HepG2 (cell line): ENCODE data around the gene GAPDH. TPM values are rescaled to one million over a fixed set of nuclear protein-coding genes. Genes with fewer than 3 reads are reported as not detected.

Source experiments
- BHLHE40 ChIP-seq: IDR thresholded peaks from 2 replicates; pipeline ENCODE4 v1.6.1; 2011; ENCODE audit warnings: low read length, improper control_type of control experiment
- CREM ChIP-seq, 2 experiments: sonication (generic) in 1 of 2; formaldehyde crosslinking in 1 of 2; IDR thresholded peaks; 2 replicates each; pipeline versions ENCODE4 v1.4.0 to v1.6.1; 2016 to 2020; ENCODE audit warnings: antibody characterized with exemption in 1 of 2, mild to moderate bottlenecking in 1 of 2, missing genetic modification reagents in 1 of 2
- KLF6 ChIP-seq: IDR thresholded peaks from 2 replicates; pipeline ENCODE4 v1.8.0; 2016; ENCODE audit warnings: missing biosample characterization, missing genetic modification reagents
- MEIS1 ChIP-seq: sonication (generic); formaldehyde crosslinking; IDR thresholded peaks from 2 replicates; pipeline ENCODE4 v1.9.0; 2021; ENCODE audit warnings: mild to moderate bottlenecking, missing genetic modification reagents, moderate library complexity, borderline replicate concordance
- MLLT10 ChIP-seq: sonication (generic); formaldehyde crosslinking; IDR thresholded peaks from 2 replicates; pipeline ENCODE4 v1.4.0; 2020; ENCODE audit warnings: missing genetic modification reagents
- MZF1 ChIP-seq: sonication (generic); formaldehyde crosslinking; IDR thresholded peaks from 2 replicates; pipeline ENCODE4 v1.8.1; 2023; ENCODE audit warnings: mild to moderate bottlenecking, missing genetic modification reagents, borderline replicate concordance
- PLRG1 ChIP-seq: fragments of 450-650 bp; conservative IDR thresholded peaks from 2 replicates; pipeline ENCODE4 v1.6.1; 2016
- RAD21 ChIP-seq: fragments of 450-650 bp; formaldehyde crosslinking; IDR thresholded peaks from 2 replicates; pipeline ENCODE4 v1.5.0; 2020; ENCODE audit warnings: mild to moderate bottlenecking
- RBFOX2 ChIP-seq: fragments of 200-400 bp; formaldehyde crosslinking; IDR thresholded peaks from 2 replicates; pipeline ENCODE4 v1.6.1; 2017; ENCODE audit warnings: low read depth, mild to moderate bottlenecking, low read length
- TAF1 ChIP-seq: sonication (generic); formaldehyde crosslinking; IDR thresholded peaks from 2 replicates; pipeline ENCODE4 v1.4.0; 2020; ENCODE audit warnings: missing genetic modification reagents
- TARDBP ChIP-seq: sonication (generic); formaldehyde crosslinking; IDR thresholded peaks from 2 replicates; pipeline ENCODE4 v1.8.0; 2022; ENCODE audit warnings: mild to moderate bottlenecking, missing genetic modification reagents
- TCF12 ChIP-seq, 2 experiments: fragments of 450-650 bp in 1 of 2; sonication (generic) in 1 of 2; formaldehyde crosslinking in 1 of 2; IDR thresholded peaks; 2 replicates each; pipeline versions ENCODE4 v1.6.1 to v1.8.0; 2017 to 2022; ENCODE audit warnings: antibody characterized with exemption in 1 of 2, mild to moderate bottlenecking in 1 of 2, missing genetic modification reagents in 1 of 2, moderate library complexity in 1 of 2
- TGIF2 ChIP-seq: IDR thresholded peaks from 2 replicates; pipeline ENCODE4 v1.6.1; 2016; ENCODE audit warnings: control low read depth, missing compliant biosample characterization
- XRCC5 ChIP-seq: fragments of 200-400 bp; formaldehyde crosslinking; optimal IDR thresholded peaks from 2 replicates; pipeline ENCODE3; 2017; ENCODE audit warnings: mild to moderate bottlenecking, low read length
- ZKSCAN5 ChIP-seq: sonication (generic); formaldehyde crosslinking; IDR thresholded peaks from 2 replicates; pipeline ENCODE4 v1.5.1; 2020; ENCODE audit warnings: mild to moderate bottlenecking, missing genetic modification reagents
- ZNF225 ChIP-seq: sonication (generic); formaldehyde crosslinking; IDR thresholded peaks from 2 replicates; pipeline ENCODE4 v1.4.0; 2020; ENCODE audit warnings: mild to moderate bottlenecking, missing genetic modification reagents
- ZNF263 ChIP-seq: sonication (generic); formaldehyde crosslinking; IDR thresholded peaks from 2 replicates; pipeline ENCODE4 v1.4.0; 2020; ENCODE audit warnings: missing genetic modification reagents
- ZNF367 ChIP-seq: sonication (generic); formaldehyde crosslinking; IDR thresholded peaks from 2 replicates; pipeline ENCODE4 v1.4.0; 2020; ENCODE audit warnings: missing genetic modification reagents, borderline replicate concordance
- ZNF446 ChIP-seq: sonication (generic); formaldehyde crosslinking; IDR thresholded peaks from 2 replicates; pipeline ENCODE4 v1.5.0; 2020; ENCODE audit warnings: mild to moderate bottlenecking, missing genetic modification reagents
- ZNF607 ChIP-seq: sonication (generic); formaldehyde crosslinking; IDR thresholded peaks from 2 replicates; pipeline ENCODE4 v1.5.1; 2020; ENCODE audit warnings: missing genetic modification reagents, mild to moderate bottlenecking, borderline replicate concordance
- ZNF883 ChIP-seq: sonication (generic); formaldehyde crosslinking; IDR thresholded peaks from 2 replicates; pipeline ENCODE4 v1.5.1; 2020; ENCODE audit warnings: mild to moderate bottlenecking, missing genetic modification reagents; ENCODE audit errors: not compliant biosample characterization
- polyA plus RNA-seq, 8 experiments: library from polyadenylated mRNA; depleted of rRNA in 3 of 8; stranded (reverse) in 7 of 8; unstranded in 1 of 8; fragments of >200 nt; fragmentation: Illumina TruSeq in 4 of 8; extraction: Trizol in 4 of 8; gene quantifications; 2 replicates each; pipeline versions ENCODE4 v1.2.1 to v1.2.3, GENCODE V29; 2011 to 2016; ENCODE audit warnings: low read depth in 4 of 8, missing spikeins in 1 of 8, mixed read lengths in 1 of 8; ENCODE audit not compliant: insufficient read depth in 1 of 8
- total RNA-seq, 5 experiments: library from RNA; depleted of rRNA; stranded (reverse); fragments of >200 nt; fragmentation: Illumina TruSeq; extraction: Trizol; gene quantifications; 2 replicates each; pipeline ENCODE4 v1.2.3, GENCODE V29; 2016; ENCODE audit warnings: low read depth in 1 of 5
- TF ChIP-seq, protein P1 (sequence below): sonication (generic); formaldehyde crosslinking; IDR thresholded peaks from 2 replicates; pipeline ENCODE4 v1.4.0; 2020; ENCODE audit warnings: low read depth, mild to moderate bottlenecking, missing genetic modification reagents
- TF ChIP-seq, protein P2 (sequence below): sonication (generic); formaldehyde crosslinking; IDR thresholded peaks from 2 replicates; pipeline ENCODE4 v1.4.0; 2020; ENCODE audit warnings: missing genetic modification reagents
- TF ChIP-seq, protein P3 (sequence below): sonication (generic); formaldehyde crosslinking; IDR thresholded peaks from 2 replicates; pipeline ENCODE4 v1.9.0; 2022; ENCODE audit warnings: missing genetic modification reagents, mild to moderate bottlenecking, borderline replicate concordance
- TF ChIP-seq, protein P4 (sequence below): sonication (generic); formaldehyde crosslinking; IDR thresholded peaks from 2 replicates; pipeline ENCODE4 v1.5.0; 2020; ENCODE audit warnings: missing genetic modification reagents

The GAPDH gene
- total and polyA plus RNA-seq, 2 of the 13 experiments (the other 11 are each of a cell fraction or from before 2014, with no cell fraction given): 3,038 to 12,722 TPM

DNA sequence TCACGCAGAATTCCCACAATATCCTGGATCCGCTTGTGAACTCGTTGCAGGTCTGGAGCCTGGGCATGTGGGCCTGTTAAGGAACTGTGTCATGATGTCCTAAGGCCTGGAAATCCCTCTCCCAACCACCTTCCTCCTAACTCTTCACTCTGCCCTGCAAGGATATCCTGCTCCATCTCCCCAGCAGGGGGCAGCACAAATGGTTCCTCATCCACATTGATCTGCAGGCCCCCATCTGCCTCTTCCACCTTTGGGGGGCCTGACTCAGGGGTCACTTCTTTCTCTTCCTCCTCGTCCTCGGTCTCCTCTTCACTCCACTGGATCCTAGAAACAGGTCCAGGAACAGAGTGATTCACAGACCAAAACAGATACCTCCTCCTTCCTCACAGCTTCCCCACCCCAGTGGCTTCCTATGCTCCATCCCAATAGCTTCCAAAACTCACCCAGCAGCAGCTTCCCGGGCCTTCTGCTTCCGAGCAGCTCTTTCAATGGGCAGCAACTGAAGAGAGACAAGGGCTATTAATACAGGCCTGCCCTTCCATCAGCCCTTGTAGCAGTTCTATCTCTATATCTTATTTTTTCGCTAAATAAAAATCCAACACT lies 29.2 kb downstream of the GAPDH start (continued):
- peak; percentile 41; the same call in 1 of the 2 replicates for TF ChIP-seq RAD21 (CRISPR knock-in tag)
- TF ChIP-seq KLF6: no peak
- TF ChIP-seq TCF12 (IDR thresholded peaks at IDR 0.05): no peak
- TF ChIP-seq TCF12 (CRISPR knock-in tag; IDR thresholded peaks at IDR 0.05): no peak
- no peak for TF ChIP-seq MEIS1 (CRISPR knock-in tag)
- peak; percentile 56 for TF ChIP-seq XRCC5
- no peak for TF ChIP-seq TGIF2 (CRISPR knock-in tag)
- TF ChIP-seq ZNF367 (CRISPR knock-in tag): no peak
- TF ChIP-seq, protein P1, sequence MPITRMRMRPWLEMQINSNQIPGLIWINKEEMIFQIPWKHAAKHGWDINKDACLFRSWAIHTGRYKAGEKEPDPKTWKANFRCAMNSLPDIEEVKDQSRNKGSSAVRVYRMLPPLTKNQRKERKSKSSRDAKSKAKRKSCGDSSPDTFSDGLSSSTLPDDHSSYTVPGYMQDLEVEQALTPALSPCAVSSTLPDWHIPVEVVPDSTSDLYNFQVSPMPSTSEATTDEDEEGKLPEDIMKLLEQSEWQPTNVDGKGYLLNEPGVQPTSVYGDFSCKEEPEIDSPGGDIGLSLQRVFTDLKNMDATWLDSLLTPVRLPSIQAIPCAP (CRISPR knock-in tag): no peak
- TF ChIP-seq PLRG1: no peak
- no peak for TF ChIP-seq ZKSCAN5 (CRISPR knock-in tag)
- TF ChIP-seq ZNF883 (CRISPR knock-in tag): peak; percentile 28
- peak; percentile 3; the same call in 1 of the 2 replicates for TF ChIP-seq TAF1 (CRISPR knock-in tag)
- TF ChIP-seq, protein P2, sequence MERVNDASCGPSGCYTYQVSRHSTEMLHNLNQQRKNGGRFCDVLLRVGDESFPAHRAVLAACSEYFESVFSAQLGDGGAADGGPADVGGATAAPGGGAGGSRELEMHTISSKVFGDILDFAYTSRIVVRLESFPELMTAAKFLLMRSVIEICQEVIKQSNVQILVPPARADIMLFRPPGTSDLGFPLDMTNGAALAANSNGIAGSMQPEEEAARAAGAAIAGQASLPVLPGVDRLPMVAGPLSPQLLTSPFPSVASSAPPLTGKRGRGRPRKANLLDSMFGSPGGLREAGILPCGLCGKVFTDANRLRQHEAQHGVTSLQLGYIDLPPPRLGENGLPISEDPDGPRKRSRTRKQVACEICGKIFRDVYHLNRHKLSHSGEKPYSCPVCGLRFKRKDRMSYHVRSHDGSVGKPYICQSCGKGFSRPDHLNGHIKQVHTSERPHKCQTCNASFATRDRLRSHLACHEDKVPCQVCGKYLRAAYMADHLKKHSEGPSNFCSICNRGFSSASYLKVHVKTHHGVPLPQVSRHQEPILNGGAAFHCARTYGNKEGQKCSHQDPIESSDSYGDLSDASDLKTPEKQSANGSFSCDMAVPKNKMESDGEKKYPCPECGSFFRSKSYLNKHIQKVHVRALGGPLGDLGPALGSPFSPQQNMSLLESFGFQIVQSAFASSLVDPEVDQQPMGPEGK (CRISPR knock-in tag): 0 out of 2 replicates have a peak, but pooled peaks have one; percentile 65
- TF ChIP-seq CREM (IDR thresholded peaks at IDR 0.05): no peak
- no peak for TF ChIP-seq CREM (CRISPR knock-in tag; IDR thresholded peaks at IDR 0.05)
- no peak for TF ChIP-seq ZNF607 (CRISPR knock-in tag)
- no peak for TF ChIP-seq MLLT10 (CRISPR knock-in tag)
- peak; percentile 57; the same call in 1 of the 2 replicates for TF ChIP-seq RBFOX2
- TF ChIP-seq ZNF446 (CRISPR knock-in tag): no peak
- TF ChIP-seq, protein P3, sequence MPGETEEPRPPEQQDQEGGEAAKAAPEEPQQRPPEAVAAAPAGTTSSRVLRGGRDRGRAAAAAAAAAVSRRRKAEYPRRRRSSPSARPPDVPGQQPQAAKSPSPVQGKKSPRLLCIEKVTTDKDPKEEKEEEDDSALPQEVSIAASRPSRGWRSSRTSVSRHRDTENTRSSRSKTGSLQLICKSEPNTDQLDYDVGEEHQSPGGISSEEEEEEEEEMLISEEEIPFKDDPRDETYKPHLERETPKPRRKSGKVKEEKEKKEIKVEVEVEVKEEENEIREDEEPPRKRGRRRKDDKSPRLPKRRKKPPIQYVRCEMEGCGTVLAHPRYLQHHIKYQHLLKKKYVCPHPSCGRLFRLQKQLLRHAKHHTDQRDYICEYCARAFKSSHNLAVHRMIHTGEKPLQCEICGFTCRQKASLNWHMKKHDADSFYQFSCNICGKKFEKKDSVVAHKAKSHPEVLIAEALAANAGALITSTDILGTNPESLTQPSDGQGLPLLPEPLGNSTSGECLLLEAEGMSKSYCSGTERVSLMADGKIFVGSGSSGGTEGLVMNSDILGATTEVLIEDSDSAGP: peak; percentile 21; the same call in 1 of the 2 replicates
- no peak for TF ChIP-seq ZNF225 (CRISPR knock-in tag)
- no peak for TF ChIP-seq BHLHE40
- TF ChIP-seq, protein P4, sequence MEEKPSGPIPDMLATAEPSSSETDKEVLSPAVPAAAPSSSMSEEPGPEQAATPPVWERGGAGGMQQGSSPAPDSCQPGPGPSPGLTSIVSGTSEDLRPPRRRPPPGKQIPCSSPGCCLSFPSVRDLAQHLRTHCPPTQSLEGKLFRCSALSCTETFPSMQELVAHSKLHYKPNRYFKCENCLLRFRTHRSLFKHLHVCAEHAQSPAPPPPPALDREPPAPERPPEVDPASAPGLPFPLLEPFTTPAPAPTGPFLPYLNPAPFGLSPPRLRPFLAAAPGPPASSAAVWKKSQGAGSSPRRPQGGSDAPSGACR (CRISPR knock-in tag): no peak
- no peak for TF ChIP-seq TARDBP
- TF ChIP-seq MZF1 (CRISPR knock-in tag): no peak
- 0 out of 2 replicates have a peak, but pooled peaks have one; percentile 23 for TF ChIP-seq ZNF263 (CRISPR knock-in tag)
